ENCODE results near the gene SKIC3. TPM values are rescaled to one million over a fixed set of nuclear protein-coding genes. Genes with fewer than 3 reads are reported as not detected.

Gene SKIC3
- total and polyA plus RNA-seq, 2 experiments from 2014 or later: 75.1 to 111 TPM

GRCh38 chr5:95595289-95595931 lies 40.6 kb upstream of the SKIC3 start (continued):
- no peak for TF ChIP-seq REST (IDR thresholded peaks at IDR 0.05; ENCODE audit: unreplicated experiment)

GRCh38 chr5:95591490-95591901 lies 36.7 kb upstream of the SKIC3 start:
- Mint-ChIP-seq H3K36me3 (ENCODE audit: low read depth) (no peaks in the 10 kb centered on the region), H3K4me3 (no peak overlapping the region), H3K9me3 (no peaks in the 10 kb centered on the region), H3K27ac (no peak overlapping the region), H3K27me3 (ENCODE audit: insufficient read depth, low read depth, poor library complexity) (no peaks in the 10 kb centered on the region), H3K4me1 (peaks cover 5% of the 10 kb centered on the region; the same call in 2 of the 3 replicates)
- Histone ChIP-seq H3K79me2 (replicated peaks; ENCODE audit: insufficient read depth) (no peaks in the 10 kb centered on the region), H3K27me3 (ENCODE audit: insufficient read depth) (no peaks in the 10 kb centered on the region), H2AFZ (no peak overlapping the region), H3K27ac (ENCODE audit: low read depth) (no peak overlapping the region), H3K36me3 (ENCODE audit: insufficient read depth) (no peaks in the 10 kb centered on the region), H3K4me3 (no peak overlapping the region), H3K4me1 (ENCODE audit: insufficient read depth) (no peaks in the 10 kb centered on the region), H3K9me2 (ENCODE audit: insufficient read depth) (no peaks in the 10 kb centered on the region), H3F3A (replicated peaks; ENCODE audit: low read depth) (no peaks in the 10 kb centered on the region), H3K4me2 (no peak overlapping the region), H4K20me1 (replicated peaks; ENCODE audit: insufficient read depth) (no peaks in the 10 kb centered on the region)
- ATAC-seq (no peak), DNase-seq (ENCODE audit: low spot score) (no peak)
- TF ChIP-seq CREB1 (CRISPR knock-in tag; IDR thresholded peaks at IDR 0.05; ENCODE audit: low read depth) (no peak), ZNF462 (CRISPR knock-in tag; IDR thresholded peaks at IDR 0.05) (no peak), NANOG (IDR thresholded peaks at IDR 0.05; ENCODE audit: borderline replicate concordance) (no peak), STAT1 (IDR thresholded peaks at IDR 0.05; ENCODE audit: unreplicated experiment) (no peak), EZH2phosphoT487 (IDR thresholded peaks at IDR 0.05; ENCODE audit: unreplicated experiment) (no peak), JUNB (IDR thresholded peaks at IDR 0.05; ENCODE audit: unreplicated experiment) (no peak)

All from GM23338 (cell line).